KMS-11 (cell line): Measurements from ENCODE around the gene MAP3K5.
"Not testable (repeated sequence)": the region's sequence is repeated elsewhere in the genome, so short reads cannot be mapped to it uniquely, and the experiment has no call there.

ENCODE experiments used
- H2AFZ ChIP-seq: fragments of 200-600 bp; sonication (generic); 2 replicates; pipeline ENCODE4 v1.6.1; 2016; ENCODE audit warnings: antibody characterized with exemption, mixed run types, low read depth
- H3K27ac ChIP-seq: fragments of 200-600 bp; sonication (generic); 2 replicates; pipeline ENCODE4 v1.6.1; 2016; ENCODE audit warnings: mild to moderate bottlenecking, mixed run types
- H3K27me3 ChIP-seq: fragments of 200-600 bp; sonication (generic); 2 replicates; pipeline ENCODE4 v1.6.1; 2017; ENCODE audit warnings: mild to moderate bottlenecking, low read depth, mixed run types, moderate library complexity; ENCODE audit not compliant: insufficient read depth
- H3K36me3 ChIP-seq: fragments of 200-600 bp; sonication (generic); 2 replicates; pipeline ENCODE4 v1.6.1; 2017; ENCODE audit warnings: mild to moderate bottlenecking, mixed run types; ENCODE audit not compliant: insufficient read depth
- H3K4me1 ChIP-seq: fragments of 200-600 bp; sonication (generic); 2 replicates; pipeline ENCODE4 v1.6.1; 2016; ENCODE audit warnings: mild to moderate bottlenecking, low read depth, mixed run types; ENCODE audit not compliant: poor library complexity, severe bottlenecking
- H3K4me2 ChIP-seq: fragments of 200-600 bp; sonication (generic); 2 replicates; pipeline ENCODE4 v1.7.0; 2016; ENCODE audit warnings: mild to moderate bottlenecking, mixed run types
- H3K4me3 ChIP-seq: fragments of 200-600 bp; sonication (generic); IDR thresholded peaks from 2 replicates; pipeline ENCODE4 v1.6.1; 2017; ENCODE audit warnings: low read depth, low read length, mixed read lengths; ENCODE audit not compliant: insufficient read depth
- H3K79me2 ChIP-seq: fragments of 200-600 bp; sonication (generic); 2 replicates; pipeline ENCODE4 v1.6.1; 2016; ENCODE audit warnings: low read depth, mixed run types; ENCODE audit not compliant: insufficient read depth
- H3K9ac ChIP-seq: fragments of 200-600 bp; sonication (generic); 2 replicates; pipeline ENCODE4 v1.6.1; 2016; ENCODE audit warnings: mild to moderate bottlenecking, mixed run types
- H4K20me1 ChIP-seq: fragments of 200-600 bp; sonication (generic); 2 replicates; pipeline ENCODE4 v1.6.1; 2016; ENCODE audit warnings: mild to moderate bottlenecking, mixed run types; ENCODE audit not compliant: insufficient read depth
- CTCF ChIP-seq: fragments of 200-600 bp; sonication (generic); conservative IDR thresholded peaks from 2 replicates; pipeline ENCODE4 v1.6.1; 2017; ENCODE audit warnings: low read depth, mild to moderate bottlenecking, antibody characterized with exemption, low read length, moderate library complexity, mixed read lengths

The MAP3K5 gene

GRCh38 chr6:136586295-136586694 is 206.0 kb downstream of the MAP3K5 start:
- Histone ChIP-seq H2AFZ (no peak overlapping the region), H3K4me1 (no peaks in the 10 kb centered on the region), H3K9ac (no peak overlapping the region), H3K27ac (no peak overlapping the region), H3K4me3 (no peak overlapping the region), H4K20me1 (no peaks in the 10 kb centered on the region), H3K79me2 (no peaks in the 10 kb centered on the region), H3K4me2 (no peak overlapping the region), H3K36me3 (no peaks in the 10 kb centered on the region), H3K27me3 (no peaks in the 10 kb centered on the region)
- no peak for TF ChIP-seq CTCF

GRCh38 chr6:136585523-136585922 is 206.8 kb downstream of the MAP3K5 start:
- not testable (repeated sequence) for H3K4me2 ChIP-seq, H2AFZ ChIP-seq, H3K9ac ChIP-seq, H4K20me1 ChIP-seq, H3K79me2 ChIP-seq, H3K36me3 ChIP-seq, H3K27ac ChIP-seq, H3K4me1 ChIP-seq, H3K4me3 ChIP-seq, H3K27me3 ChIP-seq

GRCh38 chr6:136584290-136584689 is 208.0 kb downstream of the MAP3K5 start:
- not testable (repeated sequence) for H3K27me3 ChIP-seq, H2AFZ ChIP-seq

GRCh38 chr6:136582711-136583471 is 209.4 kb downstream of the MAP3K5 start:
- peak; percentile 72 for TF ChIP-seq CTCF
- Histone ChIP-seq H3K36me3 (no peaks in the 10 kb centered on the region), H3K27me3 (no peaks in the 10 kb centered on the region), H3K4me2 (no peak overlapping the region), H3K4me1 (no peaks in the 10 kb centered on the region), H2AFZ (no peak overlapping the region), H4K20me1 (no peaks in the 10 kb centered on the region), H3K27ac (no peak overlapping the region), H3K9ac (no peak overlapping the region), H3K4me3 (no peak overlapping the region), H3K79me2 (no peaks in the 10 kb centered on the region)

More at GRCh38 chr6:136584290-136584689, 208.0 kb downstream of the MAP3K5 start:
- H3K4me2 ChIP-seq, H3K9ac ChIP-seq, H3K79me2 ChIP-seq, H4K20me1 ChIP-seq, H3K4me1 ChIP-seq, H3K27ac ChIP-seq, H3K4me3 ChIP-seq, H3K36me3 ChIP-seq: not testable (repeated sequence)

GRCh38 chr6:136579800-136580199 is 212.5 kb downstream of the MAP3K5 start:
- Histone ChIP-seq H3K9ac (no peak overlapping the region), H4K20me1 (no peaks in the 10 kb centered on the region), H3K27ac (no peak overlapping the region), H3K4me3 (no peak overlapping the region), H2AFZ (no peak overlapping the region), H3K79me2 (no peaks in the 10 kb centered on the region), H3K36me3 (no peaks in the 10 kb centered on the region), H3K4me1 (no peaks in the 10 kb centered on the region), H3K4me2 (no peak overlapping the region), H3K27me3 (no peaks in the 10 kb centered on the region)
- no peak for TF ChIP-seq CTCF
